BLaER1 (cell line): Measurements from ENCODE around the gene MYO9B.

Experiments
- H3K27ac ChIP-seq: shearing (Covaris generic); formaldehyde crosslinking; 2 replicates; pipeline ENCODE4 v1.8.1; 2022
- H3K27me3 ChIP-seq: shearing (Covaris generic); formaldehyde crosslinking; 2 replicates; pipeline ENCODE4 v1.8.1; 2022
- H3K36me3 ChIP-seq: shearing (Covaris generic); formaldehyde crosslinking; 2 replicates; pipeline ENCODE4 v1.8.1; 2022
- H3K4me1 ChIP-seq: shearing (Covaris generic); formaldehyde crosslinking; 2 replicates; pipeline ENCODE4 v1.8.1; 2022
- H3K4me2 ChIP-seq: shearing (Covaris generic); formaldehyde crosslinking; 2 replicates; pipeline ENCODE4 v1.8.1; 2022
- H3K4me3 ChIP-seq: shearing (Covaris generic); formaldehyde crosslinking; 2 replicates; pipeline ENCODE4 v1.8.1; 2022
- H3K9ac ChIP-seq: shearing (Covaris generic); formaldehyde crosslinking; 2 replicates; pipeline ENCODE4 v1.8.1; 2022
- H3K9me3 ChIP-seq: shearing (Covaris generic); formaldehyde crosslinking; 2 replicates; pipeline ENCODE4 v1.8.1; 2022
- H4K20me1 ChIP-seq: shearing (Covaris generic); formaldehyde crosslinking; 2 replicates; pipeline ENCODE4 v1.8.1; 2022
- Cebpa-rat ChIP-seq: shearing (Covaris generic); IDR thresholded peaks from 2 replicates; pipeline ENCODE4 v1.8.1; 2022

MYO9B gene

GRCh38 chr19:17205237-17206140 lies 129.9 kb downstream of the MYO9B start:
- TF ChIP-seq Cebpa-rat: no peak
- peaks cover 53% of the 10 kb centered on the region for H3K4me1 ChIP-seq
- H3K9ac ChIP-seq: 0 out of 2 replicates have a peak overlapping the region, but pooled peaks have one; percentile 34
- H3K4me2 ChIP-seq: peak overlapping the region; percentile 49
- peaks cover 87% of the 10 kb centered on the region for H3K36me3 ChIP-seq
- no peaks in the 10 kb centered on the region for H3K9me3 ChIP-seq
- no peaks in the 10 kb centered on the region for H3K27me3 ChIP-seq
- no peak overlapping the region for H3K4me3 ChIP-seq
- H3K27ac ChIP-seq: peak overlapping the region; percentile 18; the same call in 1 of the 2 replicates
- H4K20me1 ChIP-seq: peaks cover 13% of the 10 kb centered on the region; the same call in 1 of the 2 replicates

- H4K20me1 ChIP-seq: peaks cover 13% of the 10 kb centered on the region; the same call in 1 of the 2 replicates
- no peak overlapping the region for H3K4me3 ChIP-seq
- no peaks in the 10 kb centered on the region for H3K27me3 ChIP-seq
- H3K4me2 ChIP-seq: peak overlapping the region; percentile 50
- H3K9ac ChIP-seq: no peak overlapping the region
- no peak for TF ChIP-seq Cebpa-rat
- H3K9me3 ChIP-seq: no peaks in the 10 kb centered on the region
- 0 out of 2 replicates have a peak overlapping the region, but pooled peaks have one; percentile 2 for H3K27ac ChIP-seq
- H3K4me1 ChIP-seq: peaks cover 65% of the 10 kb centered on the region
- peaks cover 87% of the 10 kb centered on the region for H3K36me3 ChIP-seq
Measured at GRCh38 chr19:17206736-17207581, 131.4 kb downstream of the MYO9B start.

GRCh38 chr19:17209126-17210036 lies 133.8 kb downstream of the MYO9B start:
- peak overlapping the region; percentile 68 for H3K4me2 ChIP-seq
- no peaks in the 10 kb centered on the region for H3K9me3 ChIP-seq
- H3K9ac ChIP-seq: no peak overlapping the region
- TF ChIP-seq Cebpa-rat: no peak
- 0 out of 2 replicates have a peak overlapping the region, but pooled peaks have one; percentile 13 for H3K27ac ChIP-seq
- H3K4me3 ChIP-seq: no peak overlapping the region
- H4K20me1 ChIP-seq: peaks cover 13% of the 10 kb centered on the region; the same call in 1 of the 2 replicates
- H3K27me3 ChIP-seq: no peaks in the 10 kb centered on the region
- peaks cover 86% of the 10 kb centered on the region for H3K4me1 ChIP-seq
- peaks cover 75% of the 10 kb centered on the region for H3K36me3 ChIP-seq

DNA sequence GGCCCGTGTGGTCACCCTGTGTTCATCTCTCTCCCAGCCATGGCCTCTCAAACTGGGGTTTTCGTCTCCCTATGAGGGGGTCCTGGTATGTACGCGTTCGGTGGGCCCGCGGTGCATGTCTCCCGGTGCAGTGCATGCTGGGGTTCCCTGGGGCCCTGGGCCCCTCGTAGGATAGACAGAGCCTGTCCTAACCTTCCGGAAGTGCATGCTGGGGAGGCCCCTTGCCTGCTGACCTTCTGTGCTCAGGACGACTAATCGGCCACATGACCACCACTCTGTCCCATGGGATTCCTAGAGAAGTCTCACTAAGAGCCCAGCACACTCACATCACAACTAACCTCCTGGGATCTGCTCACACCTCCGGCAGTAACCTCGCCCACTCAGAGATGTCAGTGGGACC lies 134.7 kb downstream of the MYO9B start:
- Histone ChIP-seq H3K9ac (no peak overlapping the region), H3K4me3 (no peak overlapping the region), H3K4me1 (peaks cover 87% of the 10 kb centered on the region), H3K27me3 (no peaks in the 10 kb centered on the region), H4K20me1 (peaks cover 13% of the 10 kb centered on the region; the same call in 1 of the 2 replicates), H3K4me2 (peak overlapping the region; percentile 68), H3K36me3 (peaks cover 66% of the 10 kb centered on the region), H3K27ac (no peak overlapping the region), H3K9me3 (no peaks in the 10 kb centered on the region)
- TF ChIP-seq Cebpa-rat: no peak

DNA sequence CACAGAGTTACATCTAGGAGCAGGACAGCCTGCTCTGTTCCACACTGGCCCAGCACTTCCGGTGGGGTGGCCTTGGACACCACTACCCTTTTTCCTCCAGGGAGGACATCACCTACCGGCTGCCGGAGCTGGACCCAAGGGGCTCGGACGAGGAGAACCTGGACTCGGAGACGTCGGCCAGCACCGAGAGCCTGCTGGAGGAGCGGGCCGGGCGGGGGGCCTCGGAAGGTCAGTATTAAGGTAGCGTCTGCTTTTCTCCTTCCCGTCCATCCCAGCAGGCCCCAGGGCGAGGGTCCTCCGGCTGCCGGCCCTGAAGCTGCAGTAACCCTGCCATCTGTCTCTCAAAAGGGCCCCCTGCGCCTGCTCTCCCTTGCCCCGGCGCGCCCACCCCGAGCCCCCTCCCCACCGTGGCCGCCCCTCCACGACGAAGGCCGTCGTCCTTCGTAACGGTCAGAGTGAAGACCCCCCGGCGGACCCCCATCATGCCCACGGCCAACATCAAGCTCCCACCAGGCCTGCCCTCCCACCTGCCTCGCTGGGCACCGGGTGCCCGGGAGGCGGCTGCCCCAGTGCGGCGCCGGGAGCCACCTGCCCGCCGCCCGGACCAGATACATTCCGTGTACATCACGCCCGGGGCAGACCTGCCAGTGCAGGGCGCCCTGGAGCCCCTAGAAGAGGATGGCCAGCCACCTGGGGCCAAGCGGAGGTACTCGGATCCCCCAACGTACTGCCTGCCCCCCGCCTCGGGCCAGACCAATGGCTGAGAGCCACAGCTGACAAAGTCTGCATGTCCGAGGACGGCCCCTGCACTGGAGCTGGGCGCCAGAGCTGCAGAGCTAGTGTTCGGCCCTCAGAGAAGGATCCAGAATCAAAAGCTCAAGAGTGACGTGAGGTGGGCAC lies 136.2 kb downstream of the MYO9B start:
- Histone ChIP-seq H3K9ac (no peak overlapping the region), H3K4me3 (no peak overlapping the region), H3K4me1 (peaks cover 79% of the 10 kb centered on the region), H3K9me3 (no peaks in the 10 kb centered on the region), H3K27me3 (no peaks in the 10 kb centered on the region), H3K4me2 (peak overlapping the region; percentile 68), H3K36me3 (peaks cover 61% of the 10 kb centered on the region), H3K27ac (no peak overlapping the region), H4K20me1 (peaks cover 11% of the 10 kb centered on the region; the same call in 1 of the 2 replicates)
- TF ChIP-seq Cebpa-rat: no peak

- H3K9ac ChIP-seq: no peak overlapping the region
- H4K20me1 ChIP-seq: 0 out of 2 replicates have a peak, but pooled peaks cover 7% of the 10 kb centered on the region
- peaks cover 71% of the 10 kb centered on the region for H3K36me3 ChIP-seq
Measured at GRCh38 chr19:17213334-17213733, 137.8 kb downstream of the MYO9B start.

DNA sequence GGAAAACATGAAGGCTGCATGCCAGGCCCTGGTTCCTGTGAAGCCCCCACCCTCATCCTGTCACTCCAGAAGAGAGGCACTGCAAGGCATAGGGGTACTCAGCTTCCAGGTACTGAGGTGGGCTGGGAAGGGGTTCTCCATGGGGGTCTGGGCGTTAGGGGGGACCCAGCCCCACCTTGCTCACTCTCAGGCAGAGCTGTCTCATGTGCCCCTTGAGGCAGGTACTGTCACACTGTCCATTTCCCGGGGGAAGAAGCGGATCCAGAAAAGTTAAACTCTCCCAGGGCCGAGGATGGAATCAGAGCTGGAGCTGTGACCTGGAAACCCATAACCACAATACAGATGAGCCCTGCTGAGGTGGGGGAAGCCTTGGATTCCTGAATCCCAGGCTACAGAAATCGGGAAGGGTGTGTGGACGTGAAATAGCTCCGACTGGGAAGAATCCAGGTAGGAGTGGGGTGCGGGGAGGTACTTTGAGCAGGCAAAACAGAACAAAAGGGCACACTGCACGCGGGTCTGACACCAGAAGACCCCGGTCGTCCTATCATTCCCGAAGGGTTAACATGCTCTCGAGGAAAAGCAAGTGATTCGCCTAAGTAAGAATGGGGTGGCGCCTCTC lies 139.0 kb downstream of the MYO9B start:
- Histone ChIP-seq H3K27ac (peak overlapping the region; percentile 96), H3K9ac (peak overlapping the region; percentile 89), H3K27me3 (no peaks in the 10 kb centered on the region), H3K4me1 (peaks cover 53% of the 10 kb centered on the region), H3K9me3 (no peaks in the 10 kb centered on the region), H4K20me1 (no peaks in the 10 kb centered on the region), H3K4me3 (peak overlapping the region; percentile 76), H3K36me3 (peaks cover 70% of the 10 kb centered on the region), H3K4me2 (peak overlapping the region; percentile 93)
- TF ChIP-seq Cebpa-rat: no peak

More at GRCh38 chr19:17213334-17213733, 137.8 kb downstream of the MYO9B start:
- no peak overlapping the region for H3K27ac ChIP-seq
- H3K4me1 ChIP-seq: peaks cover 66% of the 10 kb centered on the region
- peak overlapping the region; percentile 93 for H3K4me2 ChIP-seq
- no peaks in the 10 kb centered on the region for H3K9me3 ChIP-seq
- TF ChIP-seq Cebpa-rat: no peak
- no peak overlapping the region for H3K4me3 ChIP-seq
- H3K27me3 ChIP-seq: no peaks in the 10 kb centered on the region
